Thoracic aorta (tissue), 2 donors: ENCODE measurements around the gene TNIK. TPM values are rescaled to one million over a fixed set of nuclear protein-coding genes. Genes with fewer than 3 reads are reported as not detected.

Source experiments
- ATAC-seq: fragments of 150-250 bp; one replicate; pipeline ENCODE4 v1.8.0; 2017; ENCODE audit warnings: low read depth; ENCODE audit not compliant: insufficient number of reproducible peaks, low FRiP score
- DNase-seq: peaks from one replicate; pipeline ENCODE4 v3.0.0-alpha.2; 2020; ENCODE audit warnings: low spot score
- H3K27ac ChIP-seq, 2 donors: fragments of 200-600 bp; sonication (generic); 1 replicate in 1 of 2; 2 replicates in 1 of 2; pipeline ENCODE4 v1.5.1; 2016; ENCODE audit warnings: mild to moderate bottlenecking in 2 of 2, moderate library complexity in 2 of 2
- H3K27me3 ChIP-seq: fragments of 200-600 bp; sonication (generic); replicated peaks from 2 replicates; pipeline ENCODE4 v1.6.0; 2016; ENCODE audit warnings: mild to moderate bottlenecking; ENCODE audit not compliant: insufficient read depth
- H3K36me3 ChIP-seq: fragments of 200-600 bp; sonication (generic); one replicate; pipeline ENCODE4 v1.5.1; 2016
- H3K4me1 ChIP-seq, 2 donors: fragments of 200-600 bp; sonication (generic); 1 replicate in 1 of 2; 2 replicates in 1 of 2; pipeline versions ENCODE4 v1.5.1 to v1.6.0; 2016; ENCODE audit warnings: low read depth in 2 of 2, mild to moderate bottlenecking in 1 of 2; ENCODE audit not compliant: control insufficient read depth in 1 of 2
- H3K4me3 ChIP-seq: fragments of 200-600 bp; sonication (generic); 2 replicates; pipeline ENCODE4 v1.5.1; 2016; ENCODE audit warnings: mild to moderate bottlenecking
- H3K9me3 ChIP-seq: fragments of 200-600 bp; sonication (generic); 2 replicates; pipeline ENCODE4 v1.5.1; 2016
- CTCF ChIP-seq: fragments of 200-600 bp; sonication (generic); IDR thresholded peaks from one replicate; pipeline ENCODE4 v1.5.1; 2019; ENCODE audit warnings: antibody characterized with exemption
- total RNA-seq, 2 donors: library from RNA; depleted of rRNA; stranded (reverse); fragments of >200 nt; gene quantifications; one replicate each; pipeline versions ENCODE4 v1.1.0 to v1.2.3, GENCODE V29; 2016

Gene TNIK
- total RNA-seq, 2 donors from 2014 or later = 18.3 to 21.7 TPM

DNA sequence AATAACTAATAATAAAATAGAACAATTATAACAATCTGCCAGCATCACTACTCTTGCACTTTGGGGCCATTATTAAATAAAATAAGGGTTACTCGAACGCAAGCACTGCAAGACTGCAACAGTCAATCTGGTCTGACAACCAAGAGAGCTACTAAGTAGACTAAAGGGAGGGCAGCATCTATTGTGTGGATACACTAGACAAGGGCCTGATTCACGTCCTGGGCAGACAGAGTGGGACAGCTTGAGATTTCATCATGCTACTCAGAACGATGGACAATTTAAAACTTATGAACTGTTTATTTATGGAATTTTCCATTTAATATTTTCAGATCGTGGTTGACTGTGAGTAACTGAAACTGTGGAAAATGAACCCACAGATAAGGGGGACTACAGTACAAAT lies 39.5 kb downstream of the TNIK start:
- no peak overlapping the region for H3K27ac ChIP-seq
- no peaks in the 10 kb centered on the region for H3K27me3 ChIP-seq
- H3K9me3 ChIP-seq = no peaks in the 10 kb centered on the region
- TF ChIP-seq CTCF = no peak
- H3K4me1 ChIP-seq = peaks cover 0 to 9% of the 10 kb centered on the region in 2 donors
- no peaks in the 10 kb centered on the region for H3K36me3 ChIP-seq
- ATAC-seq (no peak), DNase-seq (no peak)
- H3K4me3 ChIP-seq = no peak overlapping the region

DNA sequence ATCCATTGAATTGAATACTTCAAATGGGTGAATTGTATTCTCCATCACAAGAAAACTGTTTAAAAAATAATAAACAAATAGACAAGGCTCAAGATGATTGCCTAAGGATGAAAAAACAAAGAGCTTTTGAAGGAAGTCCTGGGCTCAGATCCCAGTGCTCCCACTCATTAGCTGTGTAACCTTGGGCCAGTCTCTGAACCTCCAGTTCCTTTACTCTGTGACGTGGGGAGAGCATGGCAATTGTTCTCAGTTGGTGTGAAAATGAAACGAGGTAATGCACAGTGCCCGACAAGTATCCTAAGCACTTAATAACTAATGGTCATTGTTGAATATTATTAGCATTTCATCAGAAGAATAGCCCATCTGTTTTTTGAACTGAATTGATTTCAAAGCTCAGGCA lies 40.7 kb downstream of the TNIK start:
- Histone ChIP-seq H3K27me3 (no peaks in the 10 kb centered on the region), H3K4me1 (peaks cover 0 to 9% of the 10 kb centered on the region in 2 donors), H3K36me3 (no peaks in the 10 kb centered on the region), H3K27ac (no peak overlapping the region), H3K9me3 (no peaks in the 10 kb centered on the region), H3K4me3 (no peak overlapping the region)
- TF ChIP-seq CTCF = no peak
- DNase-seq (no peak), ATAC-seq (no peak)

DNA sequence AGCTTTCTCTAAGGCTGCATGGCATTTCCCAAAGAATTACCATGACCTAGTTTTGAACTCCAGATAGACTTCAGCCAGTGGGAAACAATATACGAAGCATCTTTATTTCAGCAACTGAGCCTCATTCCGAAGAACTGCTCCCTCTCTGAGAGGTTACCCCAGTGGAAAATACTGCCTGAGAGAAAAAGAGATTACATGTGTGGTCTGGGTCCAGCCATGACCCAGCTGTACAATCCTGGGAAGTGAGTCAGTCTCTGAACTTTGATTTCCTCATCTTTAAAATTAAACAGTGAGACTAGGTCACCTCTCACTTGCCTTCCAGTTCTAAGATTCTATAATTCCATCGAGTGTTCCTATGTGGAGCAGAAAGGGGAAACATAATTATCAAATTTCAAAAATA lies 42.4 kb downstream of the TNIK start:
- Histone ChIP-seq H3K9me3 (no peaks in the 10 kb centered on the region), H3K4me3 (no peak overlapping the region), H3K27ac (peak overlapping the region in 1 of 2 donors; percentile 15), H3K27me3 (no peaks in the 10 kb centered on the region), H3K4me1 (peaks cover 0 to 9% of the 10 kb centered on the region in 2 donors), H3K36me3 (no peaks in the 10 kb centered on the region)
- TF ChIP-seq CTCF = no peak
- ATAC-seq (peak; percentile 60), DNase-seq (no peak)

DNA sequence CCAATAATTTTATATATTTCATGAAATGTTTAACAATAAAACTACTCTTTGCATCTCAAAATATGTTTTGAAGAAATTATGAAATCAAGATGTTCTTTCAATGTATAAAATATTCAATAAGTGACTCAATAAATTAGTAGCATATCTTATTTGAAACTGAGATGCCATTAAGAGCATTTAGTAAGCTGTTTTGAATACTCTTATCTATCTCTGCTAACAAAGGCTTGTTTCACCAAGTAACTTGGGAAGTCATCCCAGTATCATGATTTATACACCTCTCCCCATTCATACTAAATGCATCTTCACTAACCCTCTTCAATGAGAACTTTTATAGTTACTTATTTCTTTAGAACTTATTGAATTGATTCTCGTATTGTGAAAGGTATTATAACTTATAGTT lies 43.1 kb downstream of the TNIK start:
- H3K4me1 ChIP-seq = peaks cover 0 to 9% of the 10 kb centered on the region in 2 donors
- no peak for ATAC-seq

GRCh38 chr3:171416666-171417065 lies 43.5 kb downstream of the TNIK start:
- Histone ChIP-seq H3K27ac (no peak overlapping the region), H3K9me3 (no peaks in the 10 kb centered on the region), H3K27me3 (no peaks in the 10 kb centered on the region), H3K4me3 (no peak overlapping the region), H3K4me1 (peaks cover 0 to 9% of the 10 kb centered on the region in 2 donors), H3K36me3 (no peaks in the 10 kb centered on the region)
- no peak for DNase-seq
- no peak for ATAC-seq
- TF ChIP-seq CTCF = no peak

More for the DNA sequence above, 43.1 kb downstream of the TNIK start:
- Histone ChIP-seq H3K36me3 (no peaks in the 10 kb centered on the region), H3K4me3 (no peak overlapping the region), H3K27ac (no peak overlapping the region), H3K27me3 (no peaks in the 10 kb centered on the region), H3K9me3 (no peaks in the 10 kb centered on the region)
- no peak for TF ChIP-seq CTCF
- DNase-seq = no peak
